Adrenal gland (tissue), 12 donors: ENCODE measurements around the gene POFUT1. TPM values are rescaled to one million over a fixed set of nuclear protein-coding genes. Genes with fewer than 3 reads are reported as not detected.
A peak's percentile ranks its signal among the peaks of the same experiment; 100 is the strongest.
"Not testable (repeated sequence)": the region's sequence is repeated elsewhere in the genome, so short reads cannot be mapped to it uniquely, and the experiment has no call there.

ENCODE experiments used
- DNase-seq, 7 donors: peaks; one replicate each; pipeline ENCODE4 v3.0.0-alpha.2; 2019 to 2020
- H3K27ac ChIP-seq, 5 donors: fragments of 200-600 bp; sonication (generic) in 4 of 5; 1 replicate in 3 of 5; 2 replicates in 2 of 5; pipeline versions ENCODE4 v1.5.1 to v1.8.0; 2016 to 2020; ENCODE audit warnings: mild to moderate bottlenecking in 1 of 5
- H3K27me3 ChIP-seq: fragments of 200-600 bp; 2 replicates; pipeline ENCODE4 v1.8.0; 2021
- H3K36me3 ChIP-seq, 2 donors: fragments of 200-600 bp; replicated peaks in 1 of 2; 1 replicate in 1 of 2; 2 replicates in 1 of 2; pipeline versions ENCODE4 v1.5.1 to v1.8.0; 2018 to 2022
- H3K4me1 ChIP-seq, 2 donors: fragments of 200-600 bp; replicated peaks in 1 of 2; 1 replicate in 1 of 2; 2 replicates in 1 of 2; pipeline versions ENCODE4 v1.5.1 to v1.8.0; 2018 to 2021
- H3K4me3 ChIP-seq, 4 donors: fragments of 200-600 bp; sonication (generic) in 3 of 4; one replicate each; pipeline ENCODE4 v1.5.1; 2016 to 2018
- H3K9me3 ChIP-seq, 3 donors: fragments of 200-600 bp; sonication (generic) in 1 of 3; replicated peaks in 1 of 3; 1 replicate in 2 of 3; 2 replicates in 1 of 3; pipeline versions ENCODE4 v1.5.1 to v1.8.0; 2016 to 2021
- CTCF ChIP-seq, 6 experiments: fragments of 450-650 bp in 4 of 6; fragments of 200-600 bp in 2 of 6; sonication (generic) in 1 of 6; IDR thresholded peaks; 1 replicate in 5 of 6; 2 replicates in 1 of 6; pipeline versions ENCODE4 v1.5.1 to v1.8.0; 2016 to 2021; ENCODE audit warnings: antibody characterized with exemption in 6 of 6, mild to moderate bottlenecking in 2 of 6, moderate library complexity in 1 of 6
- POLR2A ChIP-seq, 2 donors: fragments of 450-650 bp; IDR thresholded peaks; one replicate each; pipeline ENCODE4 v1.6.1; 2017; ENCODE audit warnings: antibody characterized with exemption in 2 of 2, mild to moderate bottlenecking in 2 of 2, moderate library complexity in 1 of 2
- WGBS, 4 donors: extraction: QIAGEN DNeasy Blood & Tissue Kit in 2 of 4; methylation state at CpG; one replicate each; pipeline versions ENCODE4 v1.1.5 to v1.1.7; 2013 to 2017; 5-methylcytosine and 5-hydroxymethylcytosine counted together
- intact Hi-C, 2 donors: fragments of 100-400 bp; cut with DNase I; formaldehyde crosslinking; loops; one replicate each; pipeline versions ENCODE4 v1.14.1 to v1.15.0; 2022 to 2023
- polyA plus RNA-seq, 3 donors: library from polyadenylated mRNA; stranded (reverse); fragments of 200-250 nt in 2 of 3; fragments of 350-450 nt in 1 of 3; fragmentation: Illumina TruSeq in 1 of 3; extraction: RNeasy Lipid Tissue Mini Kit (QIAGEN cat#74804) in 1 of 3; gene quantifications; one replicate each; pipeline ENCODE4 v1.2.3, GENCODE V29; 2013 to 2014
- total RNA-seq, 9 donors: library from RNA; depleted of rRNA in 4 of 9; stranded (reverse); fragments of >200 nt in 4 of 9; fragments of 120-200 nt in 1 of 9; fragmentation: NEBNext Ultra II Directional in 1 of 9; extraction: Animal tissue kit (Norgen Biotek cat#: 25700) in 1 of 9; gene quantifications; one replicate each; pipeline versions ENCODE4 v1.1.0 to v1.2.4, GENCODE V29; 2013 to 2023
- donor health status: healthy with polysubstance abuse.
- donor health status: Bipolar disorder and iron deficiency.
- donor health status: DM: yes; HTN: yes; CAD: no.
- donor health status: DM: no; HTN: no; CAD: no.
- donor health status: DM: no; HTN: no; CAD: no.
- donor health status: DM: yes; HTN: yes; CAD: no.

POFUT1 gene
- total and polyA plus RNA-seq, 12 donors, result 8.5 to 45.5 (median 27.7) TPM

- no peak overlapping the region for H3K27ac ChIP-seq
- H3K4me1 ChIP-seq, result peaks cover 0 to 29% of the 10 kb centered on the region in 2 donors
- WGBS, 4 donors, result 81 to 89% (median 82%) methylated on average over 6 of the region's 6 CpGs
- H3K4me3 ChIP-seq, result no peak overlapping the region
- peak in 1 of 7 donors; percentile 33 for DNase-seq
- no peaks in the 10 kb centered on the region for H3K9me3 ChIP-seq
- no peaks in the 10 kb centered on the region for H3K27me3 ChIP-seq
- no peak for TF ChIP-seq POLR2A (IDR thresholded peaks at IDR 0.05)
- TF ChIP-seq CTCF (IDR thresholded peaks at IDR 0.05), result no peak
- intact Hi-C loops, result no loop called here
- H3K36me3 ChIP-seq, result peaks cover 0 to 36% of the 10 kb centered on the region in 2 donors
These were observed 13.7 kb upstream of the POFUT1 start for GRCh38 chr20:32193996-32194395.

- intact Hi-C loops, result no loop called here
- peaks cover 0 to 52% of the 10 kb centered on the region in 2 donors for H3K36me3 ChIP-seq
- TF ChIP-seq POLR2A (IDR thresholded peaks at IDR 0.05), result no peak
- no peak for TF ChIP-seq CTCF (IDR thresholded peaks at IDR 0.05)
- no peak overlapping the region for H3K27ac ChIP-seq
- H3K4me3 ChIP-seq, result no peak overlapping the region
- 82 to 88% (median 85%) methylated on average over 7 of the region's 7 CpGs for WGBS, 4 donors
- no peaks in the 10 kb centered on the region for H3K27me3 ChIP-seq
- peaks cover 0 to 19% of the 10 kb centered on the region in 2 donors for H3K4me1 ChIP-seq
- no peak for DNase-seq
- H3K9me3 ChIP-seq, result no peaks in the 10 kb centered on the region
These were observed 12.1 kb upstream of the POFUT1 start for GRCh38 chr20:32195581-32195980.

GRCh38 chr20:32196613-32197012, 11.1 kb upstream of the POFUT1 start:
- intact Hi-C loops, result not testable (repeated sequence)
- peaks cover 0 to 62% of the 10 kb centered on the region in 2 donors for H3K36me3 ChIP-seq

GRCh38 chr20:32197136-32197535, 10.5 kb upstream of the POFUT1 start:
- 90 to 100% (median 94%) methylated on average over 2 to 20 of the region's 20 CpGs for WGBS, 4 donors
- Histone ChIP-seq H3K4me1 (peaks cover 0 to 24% of the 10 kb centered on the region in 2 donors), H3K36me3 (peaks cover 0 to 65% of the 10 kb centered on the region in 2 donors)
- H3K27me3 ChIP-seq, intact Hi-C loops, H3K9me3 ChIP-seq, H3K27ac ChIP-seq, H3K4me3 ChIP-seq, DNase-seq: not testable (repeated sequence)

More at GRCh38 chr20:32196613-32197012, 11.1 kb upstream of the POFUT1 start:
- H3K27ac ChIP-seq, H3K4me3 ChIP-seq, H3K9me3 ChIP-seq, H3K27me3 ChIP-seq, DNase-seq: not testable (repeated sequence)
- WGBS, 4 donors, result 92 to 98% (median 97%) methylated on average over 4 to 11 of the region's 11 CpGs
- peaks cover 0 to 19% of the 10 kb centered on the region in 2 donors for H3K4me1 ChIP-seq

- Histone ChIP-seq H3K9me3 (no peaks in the 10 kb centered on the region), H3K4me3 (no peak overlapping the region), H3K36me3 (peaks cover 0 to 65% of the 10 kb centered on the region in 2 donors), H3K27ac (no peak overlapping the region), H3K4me1 (peaks cover 0 to 27% of the 10 kb centered on the region in 2 donors), H3K27me3 (no peaks in the 10 kb centered on the region)
- WGBS, 4 donors, result 79 to 100% (median 87%) methylated on average over 4 of the region's 4 CpGs
- DNase-seq, result no peak
- intact Hi-C loops, result no loop called here
- TF ChIP-seq POLR2A (IDR thresholded peaks at IDR 0.05) (no peak), CTCF (IDR thresholded peaks at IDR 0.05) (no peak)
These were observed 8.7 kb upstream of the POFUT1 start for GRCh38 chr20:32199006-32199405.
